Stimulated activated memory B cell treated with anti-CD40 and anti-IgM and Interleukin-4, amounts not matched to agents 10 μg/mL and 1 μg/mL and 100 μg/mL, for 72 hours (primary cell): ENCODE results near the gene PTPRB.

ENCODE experiments used
- ATAC-seq: fragments of 150-1000 bp; cut with Tn5 transposase; 2 replicates; pipeline ENCODE4 v1.10.0; 2021
- H3K27ac Mint-ChIP-seq: one replicate; pipeline ENCODE4 v1.8.0; 2022; ENCODE audit warnings: mild to moderate bottlenecking, mixed read lengths
- H3K27me3 Mint-ChIP-seq: one replicate; pipeline ENCODE4 v1.8.0; 2022; ENCODE audit warnings: mixed read lengths
- H3K36me3 Mint-ChIP-seq: one replicate; pipeline ENCODE4 v1.8.0; 2022; ENCODE audit warnings: mixed read lengths
- H3K4me1 Mint-ChIP-seq: one replicate; pipeline ENCODE4 v1.8.0; 2022; ENCODE audit warnings: mixed read lengths
- H3K4me3 Mint-ChIP-seq: one replicate; pipeline ENCODE4 v1.8.0; 2022; ENCODE audit warnings: mild to moderate bottlenecking, moderate library complexity, mixed read lengths
- H3K9me3 Mint-ChIP-seq: one replicate; pipeline ENCODE4 v1.8.0; 2022; ENCODE audit warnings: mixed read lengths

Gene PTPRB

GRCh38 chr12:70619471-70620152 is 17.6 kb downstream of the PTPRB start:
- ATAC-seq = no peak
- no peak overlapping the region for H3K27ac Mint-ChIP-seq
- H3K9me3 Mint-ChIP-seq = no peaks in the 10 kb centered on the region
- H3K27me3 Mint-ChIP-seq = no peaks in the 10 kb centered on the region
- H3K4me1 Mint-ChIP-seq = no peaks in the 10 kb centered on the region
- no peak overlapping the region for H3K4me3 Mint-ChIP-seq
- no peaks in the 10 kb centered on the region for H3K36me3 Mint-ChIP-seq

- no peaks in the 10 kb centered on the region for H3K9me3 Mint-ChIP-seq
- H3K4me3 Mint-ChIP-seq = no peak overlapping the region
- H3K36me3 Mint-ChIP-seq = no peaks in the 10 kb centered on the region
- H3K27me3 Mint-ChIP-seq = peaks cover 8% of the 10 kb centered on the region
- ATAC-seq = no peak
- no peak overlapping the region for H3K27ac Mint-ChIP-seq
- H3K4me1 Mint-ChIP-seq = no peaks in the 10 kb centered on the region
Measured at GRCh38 chr12:70618371-70618770, 18.9 kb downstream of the PTPRB start.

- no peak for ATAC-seq
- peaks cover 13% of the 10 kb centered on the region for H3K27me3 Mint-ChIP-seq
- H3K27ac Mint-ChIP-seq = no peak overlapping the region
- no peaks in the 10 kb centered on the region for H3K9me3 Mint-ChIP-seq
- no peaks in the 10 kb centered on the region for H3K36me3 Mint-ChIP-seq
- H3K4me3 Mint-ChIP-seq = no peak overlapping the region
- no peaks in the 10 kb centered on the region for H3K4me1 Mint-ChIP-seq
Measured at GRCh38 chr12:70617450-70617849, 19.8 kb downstream of the PTPRB start.

- Mint-ChIP-seq H3K4me3 (no peak overlapping the region), H3K36me3 (no peaks in the 10 kb centered on the region), H3K4me1 (peaks cover 3% of the 10 kb centered on the region), H3K27me3 (peaks cover 20% of the 10 kb centered on the region), H3K9me3 (no peaks in the 10 kb centered on the region), H3K27ac (no peak overlapping the region)
- no peak for ATAC-seq
Measured at GRCh38 chr12:70615174-70615866, 21.9 kb downstream of the PTPRB start.

- H3K9me3 Mint-ChIP-seq = peaks cover 3% of the 10 kb centered on the region
- peaks cover 13% of the 10 kb centered on the region for H3K4me1 Mint-ChIP-seq
- peak; percentile 65 for ATAC-seq
- H3K27me3 Mint-ChIP-seq = peaks cover 40% of the 10 kb centered on the region
- no peaks in the 10 kb centered on the region for H3K36me3 Mint-ChIP-seq
- no peak overlapping the region for H3K27ac Mint-ChIP-seq
- peak overlapping the region; percentile 56 for H3K4me3 Mint-ChIP-seq
Measured at GRCh38 chr12:70609739-70610491, 27.3 kb downstream of the PTPRB start.

GRCh38 chr12:70609203-70609602 is 28.0 kb downstream of the PTPRB start:
- H3K4me3 Mint-ChIP-seq = no peak overlapping the region
- H3K36me3 Mint-ChIP-seq = no peaks in the 10 kb centered on the region
- H3K9me3 Mint-ChIP-seq = peaks cover 3% of the 10 kb centered on the region
- H3K27me3 Mint-ChIP-seq = peaks cover 44% of the 10 kb centered on the region
- H3K4me1 Mint-ChIP-seq = peaks cover 13% of the 10 kb centered on the region
- ATAC-seq = no peak
- H3K27ac Mint-ChIP-seq = no peak overlapping the region

- Mint-ChIP-seq H3K27ac (no peak overlapping the region), H3K27me3 (peaks cover 34% of the 10 kb centered on the region), H3K9me3 (peaks cover 3% of the 10 kb centered on the region), H3K36me3 (no peaks in the 10 kb centered on the region), H3K4me3 (no peak overlapping the region), H3K4me1 (peaks cover 13% of the 10 kb centered on the region)
- ATAC-seq = no peak
Measured at GRCh38 chr12:70608184-70608583, 29.0 kb downstream of the PTPRB start.

DNA sequence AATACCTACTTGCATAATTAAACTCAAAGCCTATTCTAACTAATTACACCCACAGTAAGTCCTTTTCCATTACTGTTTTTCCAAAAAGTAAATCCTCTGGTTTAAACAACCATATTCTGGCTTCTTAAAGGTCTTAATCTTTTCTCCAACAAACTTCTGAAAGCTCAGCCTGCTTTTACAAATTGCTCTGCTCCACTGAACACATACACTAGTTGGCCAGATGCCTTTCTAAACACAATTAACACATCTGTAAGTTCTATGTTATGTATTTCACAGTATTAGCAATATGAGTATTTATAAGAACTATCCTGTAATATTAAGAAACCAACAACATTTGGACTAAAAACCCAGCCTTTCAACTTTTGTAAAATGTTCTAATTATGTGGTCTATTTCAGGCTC is 30.1 kb downstream of the PTPRB start:
- Mint-ChIP-seq H3K27ac (no peak overlapping the region), H3K4me1 (peaks cover 13% of the 10 kb centered on the region), H3K4me3 (no peak overlapping the region), H3K36me3 (no peaks in the 10 kb centered on the region), H3K9me3 (peaks cover 3% of the 10 kb centered on the region), H3K27me3 (peaks cover 31% of the 10 kb centered on the region)
- ATAC-seq = no peak

GRCh38 chr12:70605976-70606375 is 31.3 kb downstream of the PTPRB start:
- peaks cover 31% of the 10 kb centered on the region for H3K27me3 Mint-ChIP-seq
- H3K27ac Mint-ChIP-seq = no peak overlapping the region
- peaks cover 13% of the 10 kb centered on the region for H3K4me1 Mint-ChIP-seq
- no peak for ATAC-seq
- H3K4me3 Mint-ChIP-seq = no peak overlapping the region
- H3K9me3 Mint-ChIP-seq = peaks cover 3% of the 10 kb centered on the region
- H3K36me3 Mint-ChIP-seq = no peaks in the 10 kb centered on the region

GRCh38 chr12:70604662-70605061 is 32.6 kb downstream of the PTPRB start:
- no peaks in the 10 kb centered on the region for H3K36me3 Mint-ChIP-seq
- no peak overlapping the region for H3K27ac Mint-ChIP-seq
- H3K4me3 Mint-ChIP-seq = no peak overlapping the region
- H3K27me3 Mint-ChIP-seq = peaks cover 18% of the 10 kb centered on the region
- H3K9me3 Mint-ChIP-seq = peaks cover 3% of the 10 kb centered on the region
- ATAC-seq = no peak
- H3K4me1 Mint-ChIP-seq = peaks cover 6% of the 10 kb centered on the region

DNA sequence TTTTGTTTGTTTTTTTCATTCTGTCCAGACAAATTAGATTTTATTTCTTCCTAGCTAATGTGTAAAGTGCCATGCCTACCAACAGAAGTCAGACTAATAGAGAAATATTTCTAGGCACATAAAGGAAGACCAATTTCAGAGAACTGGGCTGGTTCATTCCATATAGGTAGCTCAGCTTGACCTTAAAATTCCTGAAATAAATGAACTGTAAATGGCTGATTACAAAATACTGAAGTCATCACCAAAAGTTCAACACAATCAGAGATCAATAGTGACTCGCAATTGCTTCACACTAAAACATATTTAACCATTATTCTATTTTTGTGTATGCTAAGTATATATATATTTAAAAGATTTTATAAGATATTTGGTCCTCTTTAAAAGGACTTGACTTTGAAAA is 34.2 kb downstream of the PTPRB start:
- ATAC-seq = no peak
- Mint-ChIP-seq H3K4me3 (no peak overlapping the region), H3K27ac (no peak overlapping the region), H3K4me1 (no peaks in the 10 kb centered on the region), H3K36me3 (no peaks in the 10 kb centered on the region), H3K9me3 (peaks cover 3% of the 10 kb centered on the region), H3K27me3 (peaks cover 11% of the 10 kb centered on the region)

GRCh38 chr12:70598467-70599193 is 38.6 kb downstream of the PTPRB start:
- no peak overlapping the region for H3K4me3 Mint-ChIP-seq
- H3K27me3 Mint-ChIP-seq = no peaks in the 10 kb centered on the region
- H3K4me1 Mint-ChIP-seq = no peaks in the 10 kb centered on the region
- H3K27ac Mint-ChIP-seq = no peak overlapping the region
- no peak for ATAC-seq
- H3K9me3 Mint-ChIP-seq = peaks cover 4% of the 10 kb centered on the region
- no peaks in the 10 kb centered on the region for H3K36me3 Mint-ChIP-seq

DNA sequence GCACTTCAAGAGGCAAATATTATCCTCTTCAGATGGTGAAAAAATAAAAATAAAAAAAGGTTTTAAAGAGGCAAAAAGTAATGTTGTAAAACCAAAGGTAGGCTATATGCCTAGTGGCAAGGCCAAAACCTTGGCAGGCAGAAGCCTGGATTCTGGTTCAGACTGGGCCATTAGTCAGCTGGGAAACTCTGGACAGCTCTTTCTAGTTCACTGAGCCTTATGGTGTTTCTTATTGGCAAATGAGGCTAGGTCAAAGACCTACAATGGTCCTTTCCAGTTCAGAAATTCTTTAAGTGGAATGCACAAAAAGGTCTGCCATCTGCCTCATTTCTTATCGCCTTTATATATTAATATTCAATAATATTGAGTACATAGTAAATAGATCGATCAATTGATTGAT is 44.6 kb downstream of the PTPRB start:
- Mint-ChIP-seq H3K27me3 (peaks cover 7% of the 10 kb centered on the region), H3K27ac (no peak overlapping the region), H3K4me1 (no peaks in the 10 kb centered on the region), H3K4me3 (no peak overlapping the region), H3K36me3 (no peaks in the 10 kb centered on the region), H3K9me3 (peaks cover 4% of the 10 kb centered on the region)
- ATAC-seq = no peak

- H3K4me1 Mint-ChIP-seq = no peaks in the 10 kb centered on the region
- peaks cover 7% of the 10 kb centered on the region for H3K9me3 Mint-ChIP-seq
- ATAC-seq = no peak
- H3K4me3 Mint-ChIP-seq = no peak overlapping the region
- H3K27me3 Mint-ChIP-seq = peaks cover 7% of the 10 kb centered on the region
- no peaks in the 10 kb centered on the region for H3K36me3 Mint-ChIP-seq
- H3K27ac Mint-ChIP-seq = no peak overlapping the region
Measured at GRCh38 chr12:70590549-70591226, 46.5 kb downstream of the PTPRB start.

DNA sequence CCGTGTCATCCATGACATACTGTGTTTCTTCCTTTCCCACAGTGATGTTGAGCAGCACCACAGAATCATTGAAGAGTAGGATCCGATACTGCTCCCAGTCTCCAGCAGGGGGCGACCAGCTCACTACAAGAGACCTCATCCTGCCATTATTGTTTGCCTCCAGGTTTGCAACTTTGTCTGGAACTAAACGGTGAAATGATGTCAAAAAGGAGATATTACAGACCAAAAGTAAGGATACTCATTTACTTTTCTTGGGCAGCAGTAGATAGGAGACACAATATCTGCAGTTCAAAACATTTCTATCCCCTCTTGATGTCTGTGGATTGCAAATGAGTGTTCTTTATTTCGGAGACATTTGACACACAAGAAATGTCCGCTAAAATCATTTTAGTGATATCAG is 47.2 kb downstream of the PTPRB start:
- no peak overlapping the region for H3K27ac Mint-ChIP-seq
- peaks cover 9% of the 10 kb centered on the region for H3K9me3 Mint-ChIP-seq
- no peaks in the 10 kb centered on the region for H3K4me1 Mint-ChIP-seq
- peak; percentile 68 for ATAC-seq
- no peaks in the 10 kb centered on the region for H3K36me3 Mint-ChIP-seq
- no peak overlapping the region for H3K4me3 Mint-ChIP-seq
- H3K27me3 Mint-ChIP-seq = peaks cover 7% of the 10 kb centered on the region
